ENCODE data around the gene RNASEH2C. TPM values are rescaled to one million over a fixed set of nuclear protein-coding genes. Genes with fewer than 3 reads are reported as not detected.
A peak's percentile ranks its signal among the peaks of the same experiment; 100 is the strongest.

Gene RNASEH2C
- total and polyA plus RNA-seq, 2 of the 13 experiments (the other 11 are each of a cell fraction or from before 2014, with no cell fraction given): 27.4 to 50.9 TPM

GRCh38 chr11:65718964-65719492 lies 1.6 kb downstream of the RNASEH2C start (continued):
- TF ChIP-seq, protein P1, sequence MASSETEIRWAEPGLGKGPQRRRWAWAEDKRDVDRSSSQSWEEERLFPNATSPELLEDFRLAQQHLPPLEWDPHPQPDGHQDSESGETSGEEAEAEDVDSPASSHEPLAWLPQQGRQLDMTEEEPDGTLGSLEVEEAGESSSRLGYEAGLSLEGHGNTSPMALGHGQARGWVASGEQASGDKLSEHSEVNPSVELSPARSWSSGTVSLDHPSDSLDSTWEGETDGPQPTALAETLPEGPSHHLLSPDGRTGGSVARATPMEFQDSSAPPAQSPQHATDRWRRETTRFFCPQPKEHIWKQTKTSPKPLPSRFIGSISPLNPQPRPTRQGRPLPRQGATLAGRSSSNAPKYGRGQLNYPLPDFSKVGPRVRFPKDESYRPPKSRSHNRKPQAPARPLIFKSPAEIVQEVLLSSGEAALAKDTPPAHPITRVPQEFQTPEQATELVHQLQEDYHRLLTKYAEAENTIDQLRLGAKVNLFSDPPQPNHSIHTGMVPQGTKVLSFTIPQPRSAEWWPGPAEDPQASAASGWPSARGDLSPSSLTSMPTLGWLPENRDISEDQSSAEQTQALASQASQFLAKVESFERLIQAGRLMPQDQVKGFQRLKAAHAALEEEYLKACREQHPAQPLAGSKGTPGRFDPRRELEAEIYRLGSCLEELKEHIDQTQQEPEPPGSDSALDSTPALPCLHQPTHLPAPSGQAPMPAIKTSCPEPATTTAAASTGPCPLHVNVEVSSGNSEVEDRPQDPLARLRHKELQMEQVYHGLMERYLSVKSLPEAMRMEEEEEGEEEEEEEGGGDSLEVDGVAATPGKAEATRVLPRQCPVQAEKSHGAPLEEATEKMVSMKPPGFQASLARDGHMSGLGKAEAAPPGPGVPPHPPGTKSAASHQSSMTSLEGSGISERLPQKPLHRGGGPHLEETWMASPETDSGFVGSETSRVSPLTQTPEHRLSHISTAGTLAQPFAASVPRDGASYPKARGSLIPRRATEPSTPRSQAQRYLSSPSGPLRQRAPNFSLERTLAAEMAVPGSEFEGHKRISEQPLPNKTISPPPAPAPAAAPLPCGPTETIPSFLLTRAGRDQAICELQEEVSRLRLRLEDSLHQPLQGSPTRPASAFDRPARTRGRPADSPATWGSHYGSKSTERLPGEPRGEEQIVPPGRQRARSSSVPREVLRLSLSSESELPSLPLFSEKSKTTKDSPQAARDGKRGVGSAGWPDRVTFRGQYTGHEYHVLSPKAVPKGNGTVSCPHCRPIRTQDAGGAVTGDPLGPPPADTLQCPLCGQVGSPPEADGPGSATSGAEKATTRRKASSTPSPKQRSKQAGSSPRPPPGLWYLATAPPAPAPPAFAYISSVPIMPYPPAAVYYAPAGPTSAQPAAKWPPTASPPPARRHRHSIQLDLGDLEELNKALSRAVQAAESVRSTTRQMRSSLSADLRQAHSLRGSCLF (CRISPR knock-in tag; IDR thresholded peaks at IDR 0.05; ENCODE audit: borderline replicate concordance): no peak
- TF ChIP-seq NR3C1 (CRISPR knock-in tag; IDR thresholded peaks at IDR 0.05) (no peak), ZFX (CRISPR knock-in tag; IDR thresholded peaks at IDR 0.05; ENCODE audit: low read depth) (peak; percentile 40; the same call in 1 of the 2 replicates), SP4 (CRISPR knock-in tag; IDR thresholded peaks at IDR 0.05) (no peak), MTA1 (CRISPR knock-in tag; IDR thresholded peaks at IDR 0.05; ENCODE audit: borderline replicate concordance) (0 out of 2 replicates have a peak, but pooled peaks have one; percentile 27), NRL (CRISPR knock-in tag; IDR thresholded peaks at IDR 0.05; ENCODE audit: borderline replicate concordance) (peak; percentile 44; the same call in 1 of the 2 replicates), ZNF337 (CRISPR knock-in tag; IDR thresholded peaks at IDR 0.05; ENCODE audit: borderline replicate concordance, low read depth) (no peak)

DNA sequence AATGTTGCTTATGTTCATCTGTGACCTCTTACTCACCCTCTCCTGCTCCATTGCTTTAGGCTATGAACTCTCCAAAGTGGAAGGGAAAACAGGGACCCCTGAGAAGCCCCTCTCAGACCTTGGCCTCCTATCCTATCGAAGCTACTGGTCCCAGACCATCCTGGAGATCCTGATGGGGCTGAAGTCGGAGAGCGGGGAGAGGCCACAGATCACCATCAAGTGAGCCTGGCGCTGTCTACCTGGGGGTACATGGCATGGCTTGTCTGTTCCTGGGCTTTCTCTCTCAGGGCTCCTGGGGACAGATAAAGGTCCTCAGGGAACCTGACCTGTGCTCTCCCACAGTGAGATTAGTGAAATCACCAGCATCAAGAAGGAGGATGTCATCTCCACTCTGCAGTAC lies 2.1 kb downstream of the RNASEH2C start:
- CTCF ChIA-PET (ENCODE audit: low intra/inter-chr PET ratio, low total read pairs): no interaction called here
- POLR2A ChIA-PET: interaction anchor here (1.1 kb wide), 2 partner anchors 56 to 172 kb away, joined by 3 read pairs; partner anchors contain the start of genes CCDC85B and RELA
- no peak overlapping the region for H2AFZ ChIP-seq (ENCODE audit: low read length)
- H3K36me3 ChIP-seq (replicated peaks in 1 of 2; ENCODE audit: control insufficient read depth in 1 of 2, insufficient read depth in 2 of 2, low read length in 2 of 2): peaks cover 27 to 54% of the 10 kb centered on the region in 2 experiments
- H3K4me1 ChIP-seq (ENCODE audit: insufficient read depth, low read length): peaks cover 26% of the 10 kb centered on the region
- intact Hi-C loops (cut with micrococcal nuclease; ENCODE audit: unreplicated experiment) (no loop called here), in situ Hi-C loops (cut with HindIII; ENCODE audit: extremely low pct_ligation_motif_present, low pct_unique_long_range_greater_than_20kb) (loop anchor here (10.0 kb wide), 2 partner anchors 96 to 266 kb away; no protein-coding TSS in a partner anchor)
- H3K27ac ChIP-seq (ENCODE audit: extremely low read length, insufficient read depth, low read length): no peak overlapping the region
- 100% methylated on average over 4 of the region's 4 CpGs for WGBS (ENCODE audit: low lambda C conversion rate)
- no peak overlapping the region for H3K9ac ChIP-seq (ENCODE audit: insufficient read depth, low read depth, low read length)
- DNase-seq (ENCODE audit: low spot score) (no peak), ATAC-seq (no peak), FAIRE-seq (no peak)
- H3K4me3 ChIP-seq (replicated peaks in 1 of 3; ENCODE audit: insufficient read depth in 1 of 3, low read depth in 2 of 3, low read length in 3 of 3): no peak overlapping the region
- peaks cover 13% of the 10 kb centered on the region for H3K79me2 ChIP-seq (ENCODE audit: insufficient read depth, low read length)
- H3K4me2 ChIP-seq (ENCODE audit: low read depth, low read length): peak overlapping the region; percentile 93
- BruUV-seq (replicated peaks): no TSS peak
- no peaks in the 10 kb centered on the region; a peak in 1 of 5 replicates for H3K27me3 ChIP-seq (ENCODE audit: control insufficient read depth in 1 of 2, insufficient read depth in 2 of 2, low read length in 2 of 2)
- peaks cover 8% of the 10 kb centered on the region for H4K20me1 ChIP-seq (ENCODE audit: insufficient read depth, low read length)
- H3K9me3 ChIP-seq (ENCODE audit: low read length): no peaks in the 10 kb centered on the region
- TF ChIP-seq, protein P2, sequence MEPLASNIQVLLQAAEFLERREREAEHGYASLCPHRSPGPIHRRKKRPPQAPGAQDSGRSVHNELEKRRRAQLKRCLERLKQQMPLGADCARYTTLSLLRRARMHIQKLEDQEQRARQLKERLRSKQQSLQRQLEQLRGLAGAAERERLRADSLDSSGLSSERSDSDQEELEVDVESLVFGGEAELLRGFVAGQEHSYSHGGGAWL (CRISPR knock-in tag; IDR thresholded peaks at IDR 0.05): no peak
- TF ChIP-seq ZNF317 (CRISPR knock-in tag; IDR thresholded peaks at IDR 0.05) (no peak), TCF7 (IDR thresholded peaks at IDR 0.05; ENCODE audit: low read depth) (no peak), ZNF557 (CRISPR knock-in tag; IDR thresholded peaks at IDR 0.05) (no peak), ZNF572 (CRISPR knock-in tag; IDR thresholded peaks at IDR 0.05) (no peak), SALL2 (CRISPR knock-in tag; IDR thresholded peaks at IDR 0.05) (no peak), ZNF510 (CRISPR knock-in tag; IDR thresholded peaks at IDR 0.05; ENCODE audit: low read depth) (no peak)
- TF ChIP-seq, protein P3, sequence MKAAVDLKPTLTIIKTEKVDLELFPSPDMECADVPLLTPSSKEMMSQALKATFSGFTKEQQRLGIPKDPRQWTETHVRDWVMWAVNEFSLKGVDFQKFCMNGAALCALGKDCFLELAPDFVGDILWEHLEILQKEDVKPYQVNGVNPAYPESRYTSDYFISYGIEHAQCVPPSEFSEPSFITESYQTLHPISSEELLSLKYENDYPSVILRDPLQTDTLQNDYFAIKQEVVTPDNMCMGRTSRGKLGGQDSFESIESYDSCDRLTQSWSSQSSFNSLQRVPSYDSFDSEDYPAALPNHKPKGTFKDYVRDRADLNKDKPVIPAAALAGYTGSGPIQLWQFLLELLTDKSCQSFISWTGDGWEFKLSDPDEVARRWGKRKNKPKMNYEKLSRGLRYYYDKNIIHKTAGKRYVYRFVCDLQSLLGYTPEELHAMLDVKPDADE (CRISPR knock-in tag; IDR thresholded peaks at IDR 0.05): no peak
